RWPE1 (cell line): ENCODE results near the gene NEB.

Source experiments
- CTCF ChIA-PET: fragments of 350-600 bp; sonication (Branson Sonifier 250); formaldehyde crosslinking; extraction: SDS; loops from one replicate; lab custom pipeline; 2021; lab: Yijun Ruan, JAX
- POLR2A ChIA-PET: fragments of 400-600 bp; formaldehyde crosslinking; extraction: SDS; loops from one replicate; lab custom pipeline; 2020; ENCODE audit warnings: antibody characterized with exemption; ENCODE audit not compliant: low non-redundant PET; lab: Yijun Ruan, JAX
- DNase-seq: peaks from one replicate; pipeline ENCODE4 v3.0.0; 2012; ENCODE audit warnings: low spot score
- H3K27ac ChIP-seq: fragments of 450-650 bp; 2 replicates; pipeline ENCODE4 v1.5.1; 2017
- TF ChIP-seq, protein P1 (sequence below): fragments of 450-650 bp; conservative IDR thresholded peaks from 2 replicates; pipeline ENCODE4 v1.5.1; 2017; ENCODE audit warnings: low read depth, mild to moderate bottlenecking

Gene NEB

DNA sequence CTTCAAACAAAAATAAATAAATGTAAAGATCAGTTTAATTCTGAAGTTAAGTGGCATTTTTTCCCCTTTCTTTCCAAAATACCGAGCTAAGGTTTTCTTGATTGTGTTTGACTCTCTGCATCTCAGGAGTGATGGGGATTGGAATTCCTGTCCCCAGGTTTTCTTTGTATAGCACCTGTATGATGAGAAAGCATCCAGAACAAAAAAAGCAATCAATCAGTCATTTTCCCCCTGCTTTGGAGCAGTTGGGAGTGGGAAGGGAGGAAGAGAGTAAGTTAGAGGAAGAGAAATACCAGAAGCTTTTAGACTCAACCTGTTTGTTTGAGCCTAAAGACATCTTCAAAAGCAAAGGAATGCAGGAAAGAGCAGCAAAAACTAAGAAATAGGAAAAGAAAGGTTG is 236.1 kb downstream of the NEB start:
- no peak overlapping the region for H3K27ac ChIP-seq
- POLR2A ChIA-PET, result no interaction called here
- CTCF ChIA-PET, result interaction anchor here (0.6 kb wide), 1 partner anchor 8 kb away, joined by 3 read pairs; no protein-coding TSS in a partner anchor
- TF ChIP-seq, protein P1, sequence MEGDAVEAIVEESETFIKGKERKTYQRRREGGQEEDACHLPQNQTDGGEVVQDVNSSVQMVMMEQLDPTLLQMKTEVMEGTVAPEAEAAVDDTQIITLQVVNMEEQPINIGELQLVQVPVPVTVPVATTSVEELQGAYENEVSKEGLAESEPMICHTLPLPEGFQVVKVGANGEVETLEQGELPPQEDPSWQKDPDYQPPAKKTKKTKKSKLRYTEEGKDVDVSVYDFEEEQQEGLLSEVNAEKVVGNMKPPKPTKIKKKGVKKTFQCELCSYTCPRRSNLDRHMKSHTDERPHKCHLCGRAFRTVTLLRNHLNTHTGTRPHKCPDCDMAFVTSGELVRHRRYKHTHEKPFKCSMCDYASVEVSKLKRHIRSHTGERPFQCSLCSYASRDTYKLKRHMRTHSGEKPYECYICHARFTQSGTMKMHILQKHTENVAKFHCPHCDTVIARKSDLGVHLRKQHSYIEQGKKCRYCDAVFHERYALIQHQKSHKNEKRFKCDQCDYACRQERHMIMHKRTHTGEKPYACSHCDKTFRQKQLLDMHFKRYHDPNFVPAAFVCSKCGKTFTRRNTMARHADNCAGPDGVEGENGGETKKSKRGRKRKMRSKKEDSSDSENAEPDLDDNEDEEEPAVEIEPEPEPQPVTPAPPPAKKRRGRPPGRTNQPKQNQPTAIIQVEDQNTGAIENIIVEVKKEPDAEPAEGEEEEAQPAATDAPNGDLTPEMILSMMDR, result no peak
- no peak for DNase-seq

- ChIA-PET CTCF (interaction anchor here (0.6 kb wide), 1 partner anchor 1003 kb away, joined by 4 read pairs; no protein-coding TSS in a partner anchor), POLR2A (no interaction called here)
- TF ChIP-seq, protein P1, result no peak
- DNase-seq, result no peak
- no peak overlapping the region for H3K27ac ChIP-seq
Observed at GRCh38 chr2:151491496-151491895, 242.8 kb downstream of the NEB start.

GRCh38 chr2:151490276-151490675 is 244.0 kb downstream of the NEB start:
- no peak overlapping the region for H3K27ac ChIP-seq
- TF ChIP-seq, protein P1, result no peak
- CTCF ChIA-PET, result interaction anchor here (0.5 to 0.7 kb wide), 3 partner anchors 8 to 124 kb away, joined by 3 to 4 read pairs (median 3); no protein-coding TSS in a partner anchor
- POLR2A ChIA-PET, result no interaction called here
- no peak for DNase-seq

- CTCF ChIA-PET, result no interaction called here
- TF ChIP-seq, protein P1, result no peak
- DNase-seq, result no peak
- POLR2A ChIA-PET, result no interaction called here
- no peak overlapping the region for H3K27ac ChIP-seq
Observed at GRCh38 chr2:151486053-151486452, 248.2 kb downstream of the NEB start.

DNA sequence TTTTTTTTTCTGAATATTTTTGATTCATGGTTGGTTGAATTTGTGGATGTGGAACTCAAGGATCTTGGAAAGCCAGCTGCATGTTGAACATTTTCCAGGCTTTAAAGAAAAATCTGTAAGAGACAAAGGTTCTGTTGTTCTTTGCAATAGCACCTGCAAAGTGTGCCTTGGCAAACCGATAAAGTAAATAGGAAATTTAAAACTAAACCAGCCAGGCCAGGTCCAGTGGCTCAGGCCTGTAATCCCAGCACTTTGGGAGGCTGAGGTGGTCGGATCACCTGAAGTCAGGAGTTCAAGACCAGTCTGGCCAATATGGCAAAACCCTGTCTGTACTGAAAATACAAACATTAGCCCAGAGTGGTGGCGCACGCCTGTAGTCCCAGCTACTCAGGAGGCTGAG is 250.2 kb downstream of the NEB start:
- no peak overlapping the region for H3K27ac ChIP-seq
- CTCF ChIA-PET, result no interaction called here
- DNase-seq, result no peak
- TF ChIP-seq, protein P1, result no peak
- POLR2A ChIA-PET, result no interaction called here

GRCh38 chr2:151483546-151483945 is 250.7 kb downstream of the NEB start:
- ChIA-PET POLR2A (no interaction called here), CTCF (no interaction called here)
- DNase-seq, result no peak
- H3K27ac ChIP-seq, result no peak overlapping the region
- TF ChIP-seq, protein P1, result no peak
